GM21528 (cell line): ENCODE data around the gene LDLRAD3.
"Not testable (repeated sequence)": the region's sequence is repeated elsewhere in the genome, so short reads cannot be mapped to it uniquely, and the experiment has no call there.

Experiments used
- ATAC-seq: cut with Tn5 transposase; IDR thresholded peaks from one replicate; pipeline ENCODE4 v1.9.1; 2021; ENCODE audit warnings: mild to moderate bottlenecking, moderate library complexity; ENCODE audit not compliant: unreplicated experiment, low FRiP score

Gene LDLRAD3

GRCh38 chr11:36037031-36037430, 93.2 kb downstream of the LDLRAD3 start:
- no peak for ATAC-seq

- no peak for ATAC-seq
Observed at GRCh38 chr11:36038541-36038940, 94.7 kb downstream of the LDLRAD3 start.

GRCh38 chr11:36039471-36039870, 95.6 kb downstream of the LDLRAD3 start:
- no peak for ATAC-seq

GRCh38 chr11:36041988-36042611, 98.2 kb downstream of the LDLRAD3 start:
- ATAC-seq, result no peak

GRCh38 chr11:36044636-36045035, 100.8 kb downstream of the LDLRAD3 start:
- ATAC-seq, result no peak

- ATAC-seq, result not testable (repeated sequence)
Observed at GRCh38 chr11:36045945-36046344, 102.1 kb downstream of the LDLRAD3 start.

- ATAC-seq, result no peak
Observed at GRCh38 chr11:36046932-36047331, 103.1 kb downstream of the LDLRAD3 start.

- ATAC-seq, result no peak
Observed at GRCh38 chr11:36047344-36047743, 103.5 kb downstream of the LDLRAD3 start.

GRCh38 chr11:36048496-36049247, 104.8 kb downstream of the LDLRAD3 start:
- no peak for ATAC-seq

GRCh38 chr11:36051235-36052144, 107.6 kb downstream of the LDLRAD3 start:
- ATAC-seq, result no peak

GRCh38 chr11:36053281-36053680, 109.4 kb downstream of the LDLRAD3 start:
- no peak for ATAC-seq

- ATAC-seq, result no peak
Observed at GRCh38 chr11:36053862-36054261, 110.0 kb downstream of the LDLRAD3 start.

- no peak for ATAC-seq
Observed at GRCh38 chr11:36054628-36055027, 110.8 kb downstream of the LDLRAD3 start.

GRCh38 chr11:36056160-36056751, 112.4 kb downstream of the LDLRAD3 start:
- ATAC-seq, result no peak

GRCh38 chr11:36057379-36058042, 113.6 kb downstream of the LDLRAD3 start:
- no peak for ATAC-seq

GRCh38 chr11:36059660-36060059, 115.8 kb downstream of the LDLRAD3 start:
- no peak for ATAC-seq

GRCh38 chr11:36060926-36061325, 117.1 kb downstream of the LDLRAD3 start:
- ATAC-seq, result no peak

- no peak for ATAC-seq
Observed at GRCh38 chr11:36061471-36061870, 117.6 kb downstream of the LDLRAD3 start.

GRCh38 chr11:36062796-36063365, 119.0 kb downstream of the LDLRAD3 start:
- ATAC-seq, result no peak

GRCh38 chr11:36065436-36065835, 121.6 kb downstream of the LDLRAD3 start:
- no peak for ATAC-seq
